Measurements from ENCODE around the gene AMOT. TPM values are rescaled to one million over a fixed set of nuclear protein-coding genes. Genes with fewer than 3 reads are reported as not detected.

The AMOT gene
- polyA plus RNA-seq, 1 donor from 2014 or later: 2.8 TPM

DNA sequence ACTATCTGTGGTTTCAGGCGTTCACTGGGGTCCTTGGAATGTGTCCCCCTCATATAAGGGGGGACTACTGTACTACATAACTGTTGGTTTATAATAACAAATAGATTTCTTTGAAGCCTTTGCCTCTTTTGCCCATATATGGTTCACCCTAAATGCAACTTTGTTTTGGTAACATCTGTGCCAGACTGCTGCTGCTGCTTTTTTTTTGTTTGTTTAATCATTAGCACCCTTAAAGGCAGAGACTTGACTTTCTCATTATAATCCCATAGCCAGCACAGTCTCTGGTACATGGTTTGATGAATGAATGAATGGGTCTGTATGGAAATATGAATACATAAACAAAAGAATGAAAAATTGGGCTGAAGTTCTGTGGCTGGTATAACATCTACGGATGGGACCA, 80.7 kb downstream of the AMOT start:
- no peak overlapping the region for H3K9ac ChIP-seq (ENCODE audit: low read length)
- no peaks in the 10 kb centered on the region for H4K20me1 ChIP-seq (ENCODE audit: insufficient read depth)
- H3K27me3 ChIP-seq (ENCODE audit: insufficient read depth, low read depth, low read length): no peaks in the 10 kb centered on the region
- no peaks in the 10 kb centered on the region for H3K9me2 ChIP-seq (ENCODE audit: insufficient read depth, low read length)
- H2AFZ ChIP-seq (ENCODE audit: low read depth, low read length): no peak overlapping the region
- no peaks in the 10 kb centered on the region for H3F3A ChIP-seq (ENCODE audit: insufficient read depth, low read length, poor library complexity, severe bottlenecking)
- H3K79me2 ChIP-seq (replicated peaks; ENCODE audit: insufficient read depth, low read length): no peaks in the 10 kb centered on the region
- H3K4me2 ChIP-seq (ENCODE audit: low read length): no peak overlapping the region
- no peaks in the 10 kb centered on the region for H3K9me3 ChIP-seq (ENCODE audit: low read length)
- no peak overlapping the region for H3K27ac ChIP-seq (ENCODE audit: low read length)
- no peaks in the 10 kb centered on the region for H3K36me3 ChIP-seq (ENCODE audit: insufficient read depth, low read length)
- no peak for TF ChIP-seq EZH2 (IDR thresholded peaks at IDR 0.05; ENCODE audit: borderline replicate concordance, insufficient read depth, low read length, poor library complexity, severe bottlenecking)
- TF ChIP-seq, protein P1, sequence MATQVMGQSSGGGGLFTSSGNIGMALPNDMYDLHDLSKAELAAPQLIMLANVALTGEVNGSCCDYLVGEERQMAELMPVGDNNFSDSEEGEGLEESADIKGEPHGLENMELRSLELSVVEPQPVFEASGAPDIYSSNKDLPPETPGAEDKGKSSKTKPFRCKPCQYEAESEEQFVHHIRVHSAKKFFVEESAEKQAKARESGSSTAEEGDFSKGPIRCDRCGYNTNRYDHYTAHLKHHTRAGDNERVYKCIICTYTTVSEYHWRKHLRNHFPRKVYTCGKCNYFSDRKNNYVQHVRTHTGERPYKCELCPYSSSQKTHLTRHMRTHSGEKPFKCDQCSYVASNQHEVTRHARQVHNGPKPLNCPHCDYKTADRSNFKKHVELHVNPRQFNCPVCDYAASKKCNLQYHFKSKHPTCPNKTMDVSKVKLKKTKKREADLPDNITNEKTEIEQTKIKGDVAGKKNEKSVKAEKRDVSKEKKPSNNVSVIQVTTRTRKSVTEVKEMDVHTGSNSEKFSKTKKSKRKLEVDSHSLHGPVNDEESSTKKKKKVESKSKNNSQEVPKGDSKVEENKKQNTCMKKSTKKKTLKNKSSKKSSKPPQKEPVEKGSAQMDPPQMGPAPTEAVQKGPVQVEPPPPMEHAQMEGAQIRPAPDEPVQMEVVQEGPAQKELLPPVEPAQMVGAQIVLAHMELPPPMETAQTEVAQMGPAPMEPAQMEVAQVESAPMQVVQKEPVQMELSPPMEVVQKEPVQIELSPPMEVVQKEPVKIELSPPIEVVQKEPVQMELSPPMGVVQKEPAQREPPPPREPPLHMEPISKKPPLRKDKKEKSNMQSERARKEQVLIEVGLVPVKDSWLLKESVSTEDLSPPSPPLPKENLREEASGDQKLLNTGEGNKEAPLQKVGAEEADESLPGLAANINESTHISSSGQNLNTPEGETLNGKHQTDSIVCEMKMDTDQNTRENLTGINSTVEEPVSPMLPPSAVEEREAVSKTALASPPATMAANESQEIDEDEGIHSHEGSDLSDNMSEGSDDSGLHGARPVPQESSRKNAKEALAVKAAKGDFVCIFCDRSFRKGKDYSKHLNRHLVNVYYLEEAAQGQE (IDR thresholded peaks at IDR 0.05; ENCODE audit: borderline replicate concordance): no peak
- no peak overlapping the region for H3K4me3 ChIP-seq (ENCODE audit: low read length)

DNA sequence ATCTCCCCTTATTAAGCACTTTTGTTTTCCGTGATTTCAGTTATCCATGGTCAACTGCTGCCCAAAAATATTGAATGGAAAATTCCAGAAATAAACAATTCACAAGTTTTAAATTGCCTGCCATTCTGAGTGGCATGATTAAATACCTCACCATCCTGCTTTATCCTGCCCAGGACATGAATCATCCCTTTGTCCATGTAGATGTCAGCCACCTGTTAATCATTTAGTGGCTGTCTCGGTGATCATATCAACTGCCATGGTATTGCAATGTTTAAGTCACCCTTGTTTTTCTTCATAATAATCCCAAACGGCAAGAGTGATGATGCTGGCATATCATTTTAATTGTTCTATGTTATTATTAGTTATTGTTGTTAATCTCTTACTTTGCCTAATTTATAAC, 81.1 kb downstream of the AMOT start:
- Histone ChIP-seq H3K9ac (ENCODE audit: low read length) (no peak overlapping the region), H3K4me2 (ENCODE audit: low read length) (no peak overlapping the region), H4K20me1 (ENCODE audit: insufficient read depth) (no peaks in the 10 kb centered on the region), H3K4me3 (ENCODE audit: low read length) (no peak overlapping the region), H3K27ac (ENCODE audit: low read length) (no peak overlapping the region), H3K9me3 (ENCODE audit: low read length) (no peaks in the 10 kb centered on the region), H3K79me2 (replicated peaks; ENCODE audit: insufficient read depth, low read length) (no peaks in the 10 kb centered on the region), H3K9me2 (ENCODE audit: insufficient read depth, low read length) (no peaks in the 10 kb centered on the region), H3K36me3 (ENCODE audit: insufficient read depth, low read length) (no peaks in the 10 kb centered on the region), H3F3A (ENCODE audit: insufficient read depth, low read length, poor library complexity, severe bottlenecking) (no peaks in the 10 kb centered on the region), H2AFZ (ENCODE audit: low read depth, low read length) (no peak overlapping the region), H3K27me3 (ENCODE audit: insufficient read depth, low read depth, low read length) (no peaks in the 10 kb centered on the region)
- no peak for TF ChIP-seq EZH2 (IDR thresholded peaks at IDR 0.05; ENCODE audit: borderline replicate concordance, insufficient read depth, low read length, poor library complexity, severe bottlenecking)
- TF ChIP-seq TAF1 (IDR thresholded peaks at IDR 0.05; ENCODE audit: low read depth): no peak
- TF ChIP-seq MXI1 (conservative IDR thresholded peaks at IDR 0.05; ENCODE audit: poor library complexity, severe bottlenecking): no peak
- TF ChIP-seq, protein P1 (IDR thresholded peaks at IDR 0.05; ENCODE audit: borderline replicate concordance): no peak
- TF ChIP-seq POLR2AphosphoS5 (IDR thresholded peaks at IDR 0.05): no peak
- no peak for TF ChIP-seq EP300 (conservative IDR thresholded peaks at IDR 0.05; ENCODE audit: poor library complexity, severe bottlenecking)
- no peak for TF ChIP-seq RAD21 (conservative IDR thresholded peaks at IDR 0.05)
- TF ChIP-seq, protein P2, sequence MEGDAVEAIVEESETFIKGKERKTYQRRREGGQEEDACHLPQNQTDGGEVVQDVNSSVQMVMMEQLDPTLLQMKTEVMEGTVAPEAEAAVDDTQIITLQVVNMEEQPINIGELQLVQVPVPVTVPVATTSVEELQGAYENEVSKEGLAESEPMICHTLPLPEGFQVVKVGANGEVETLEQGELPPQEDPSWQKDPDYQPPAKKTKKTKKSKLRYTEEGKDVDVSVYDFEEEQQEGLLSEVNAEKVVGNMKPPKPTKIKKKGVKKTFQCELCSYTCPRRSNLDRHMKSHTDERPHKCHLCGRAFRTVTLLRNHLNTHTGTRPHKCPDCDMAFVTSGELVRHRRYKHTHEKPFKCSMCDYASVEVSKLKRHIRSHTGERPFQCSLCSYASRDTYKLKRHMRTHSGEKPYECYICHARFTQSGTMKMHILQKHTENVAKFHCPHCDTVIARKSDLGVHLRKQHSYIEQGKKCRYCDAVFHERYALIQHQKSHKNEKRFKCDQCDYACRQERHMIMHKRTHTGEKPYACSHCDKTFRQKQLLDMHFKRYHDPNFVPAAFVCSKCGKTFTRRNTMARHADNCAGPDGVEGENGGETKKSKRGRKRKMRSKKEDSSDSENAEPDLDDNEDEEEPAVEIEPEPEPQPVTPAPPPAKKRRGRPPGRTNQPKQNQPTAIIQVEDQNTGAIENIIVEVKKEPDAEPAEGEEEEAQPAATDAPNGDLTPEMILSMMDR (IDR thresholded peaks at IDR 0.05; ENCODE audit: poor library complexity, severe bottlenecking): no peak
- no peak for TF ChIP-seq SMC3 (conservative IDR thresholded peaks at IDR 0.05; ENCODE audit: poor library complexity)

All from neural cell (in vitro differentiated cells).